ENCODE results near the gene CD247. TPM values are rescaled to one million over a fixed set of nuclear protein-coding genes. Genes with fewer than 3 reads are reported as not detected.

CD247 gene
- total RNA-seq, 3 donors from 2014 or later (not counting 1 experiment from before 2014, with no cell fraction given), result 1,027 to 1,374 (median 1,309) TPM

DNA sequence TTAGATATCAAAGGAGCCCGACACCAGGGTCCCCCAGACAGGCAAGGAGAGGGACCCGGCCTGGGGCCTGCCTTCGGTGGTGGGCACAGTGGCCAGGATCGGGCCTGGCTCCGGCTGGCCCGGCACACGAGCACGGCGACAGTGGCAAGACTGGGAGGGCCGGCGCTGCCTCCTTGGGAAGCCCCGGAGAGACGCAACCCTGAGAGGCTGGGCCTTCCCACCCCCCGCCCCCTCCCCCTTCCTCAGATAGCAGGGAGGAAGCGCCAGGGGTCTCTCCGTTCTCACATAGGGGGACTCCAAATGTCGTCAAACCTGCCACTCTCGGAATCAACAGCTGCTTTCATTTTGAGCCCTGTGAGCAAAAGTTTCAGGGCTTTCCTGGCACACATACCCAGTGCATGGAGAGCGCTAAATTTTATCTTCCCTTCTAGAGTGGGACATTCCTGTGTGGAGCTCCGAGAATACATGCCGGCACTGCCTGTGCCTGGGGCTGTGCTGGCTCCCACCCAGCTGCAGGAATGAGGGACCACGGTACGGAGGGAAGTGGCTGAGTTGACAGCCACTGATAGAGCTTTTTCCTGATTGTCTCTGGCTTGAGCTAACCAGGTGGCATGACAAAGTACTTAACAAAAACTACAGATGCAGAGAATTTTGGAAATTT lies 62.4 kb downstream of the CD247 start:
- Mint-ChIP-seq H3K27ac (peak overlapping the region; percentile 91 to 100), H3K36me3 (no peaks in the 10 kb centered on the region), H3K4me1 (peaks cover 66 to 70% of the 10 kb centered on the region in 2 donors), H3K9me3 (no peaks in the 10 kb centered on the region), H3K4me3 (peak overlapping the region; percentile 87), H3K27me3 (ENCODE audit: low read depth in 2 of 2) (no peaks in the 10 kb centered on the region)
- Histone ChIP-seq H3K27ac (ENCODE audit: low read length) (peak overlapping the region; percentile 98), H3K4me1 (ENCODE audit: control insufficient read depth, insufficient read depth, low read length) (peaks cover 77% of the 10 kb centered on the region), H3K4me3 (ENCODE audit: low read length) (peak overlapping the region; percentile 69), H3K36me3 (ENCODE audit: control insufficient read depth, insufficient read depth, low read length) (peaks cover 34% of the 10 kb centered on the region), H3K27me3 (ENCODE audit: control insufficient read depth, insufficient read depth, low read length) (no peaks in the 10 kb centered on the region), H3K9me3 (ENCODE audit: control insufficient read depth, insufficient read depth, low read length) (no peaks in the 10 kb centered on the region)
- ATAC-seq (peak; percentile 43 to 70 (median 67)), DNase-seq (peak in 1 of 2 donors; percentile 88)
- WGBS (ENCODE audit: insufficient coverage), result under 1% methylated on average over 22 of the region's 23 CpGs
- TF ChIP-seq, protein P1, sequence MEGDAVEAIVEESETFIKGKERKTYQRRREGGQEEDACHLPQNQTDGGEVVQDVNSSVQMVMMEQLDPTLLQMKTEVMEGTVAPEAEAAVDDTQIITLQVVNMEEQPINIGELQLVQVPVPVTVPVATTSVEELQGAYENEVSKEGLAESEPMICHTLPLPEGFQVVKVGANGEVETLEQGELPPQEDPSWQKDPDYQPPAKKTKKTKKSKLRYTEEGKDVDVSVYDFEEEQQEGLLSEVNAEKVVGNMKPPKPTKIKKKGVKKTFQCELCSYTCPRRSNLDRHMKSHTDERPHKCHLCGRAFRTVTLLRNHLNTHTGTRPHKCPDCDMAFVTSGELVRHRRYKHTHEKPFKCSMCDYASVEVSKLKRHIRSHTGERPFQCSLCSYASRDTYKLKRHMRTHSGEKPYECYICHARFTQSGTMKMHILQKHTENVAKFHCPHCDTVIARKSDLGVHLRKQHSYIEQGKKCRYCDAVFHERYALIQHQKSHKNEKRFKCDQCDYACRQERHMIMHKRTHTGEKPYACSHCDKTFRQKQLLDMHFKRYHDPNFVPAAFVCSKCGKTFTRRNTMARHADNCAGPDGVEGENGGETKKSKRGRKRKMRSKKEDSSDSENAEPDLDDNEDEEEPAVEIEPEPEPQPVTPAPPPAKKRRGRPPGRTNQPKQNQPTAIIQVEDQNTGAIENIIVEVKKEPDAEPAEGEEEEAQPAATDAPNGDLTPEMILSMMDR (IDR thresholded peaks at IDR 0.05), result no peak
- intact Hi-C loops (cut with micrococcal nuclease), result loop anchor here (1.0 to 2.0 kb wide), 4 partner anchors 9 to 33 kb away; no protein-coding TSS in a partner anchor

DNA sequence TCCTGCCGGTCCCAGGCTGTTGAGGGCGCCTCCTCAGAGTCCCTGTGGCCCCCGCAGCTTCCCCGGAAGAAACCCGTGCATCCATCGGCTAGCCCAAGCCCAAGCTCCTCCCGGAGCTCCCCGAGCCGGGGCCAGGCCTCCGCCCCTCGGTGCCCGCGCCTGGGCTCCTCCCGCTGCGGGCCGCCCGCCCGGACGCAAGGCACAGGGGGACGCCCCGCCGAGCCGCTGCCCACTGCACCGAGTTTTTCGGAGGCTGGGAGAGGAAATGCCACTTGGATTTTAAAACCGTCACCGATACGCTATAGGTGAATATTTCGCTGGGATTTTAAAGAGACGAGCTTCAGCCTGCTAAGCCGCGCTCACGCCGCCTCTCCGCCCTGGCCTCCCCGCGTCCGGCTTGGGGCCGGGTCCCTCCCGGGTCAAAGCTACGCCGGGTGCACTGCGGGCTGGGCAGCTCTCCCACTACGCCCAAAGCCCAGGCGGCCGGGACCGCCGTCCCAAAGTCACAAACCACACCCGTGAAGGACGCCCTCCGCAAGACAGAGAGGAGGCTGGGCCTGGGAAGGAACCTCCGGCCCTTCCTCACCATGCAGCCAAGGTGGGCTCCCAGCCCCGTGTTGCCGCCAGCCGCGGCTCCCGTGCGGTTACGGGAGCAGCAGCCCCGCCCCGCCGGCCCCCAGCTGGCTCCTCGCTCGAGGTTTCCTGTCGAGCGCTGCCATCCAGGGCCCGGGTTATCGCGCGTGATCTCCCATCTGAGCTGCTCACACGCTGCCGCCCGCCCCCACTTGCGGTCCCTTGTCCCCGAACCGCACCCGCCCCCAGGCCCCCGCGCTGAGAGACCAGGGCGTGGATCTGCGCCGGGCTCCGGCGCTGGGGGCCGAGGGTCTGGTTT lies 63.2 kb downstream of the CD247 start:
- TF ChIP-seq, protein P1 (IDR thresholded peaks at IDR 0.05), result no peak
- ATAC-seq (peak; percentile 30 to 69 (median 61)), DNase-seq (peak; percentile 75 to 92)
- Histone ChIP-seq H3K4me1 (ENCODE audit: control insufficient read depth, insufficient read depth, low read length) (peaks cover 77% of the 10 kb centered on the region), H3K9me3 (ENCODE audit: control insufficient read depth, insufficient read depth, low read length) (no peaks in the 10 kb centered on the region), H3K27me3 (ENCODE audit: control insufficient read depth, insufficient read depth, low read length) (no peaks in the 10 kb centered on the region), H3K27ac (ENCODE audit: low read length) (peak overlapping the region; percentile 98), H3K4me3 (ENCODE audit: low read length) (peak overlapping the region; percentile 69), H3K36me3 (ENCODE audit: control insufficient read depth, insufficient read depth, low read length) (peaks cover 30% of the 10 kb centered on the region)
- Mint-ChIP-seq H3K9me3 (no peaks in the 10 kb centered on the region), H3K27me3 (ENCODE audit: low read depth in 2 of 2) (no peaks in the 10 kb centered on the region), H3K4me1 (peaks cover 72 to 74% of the 10 kb centered on the region in 2 donors), H3K27ac (peak overlapping the region; percentile 91 to 100), H3K36me3 (no peaks in the 10 kb centered on the region), H3K4me3 (peak overlapping the region; percentile 91)
- intact Hi-C loops (cut with micrococcal nuclease), result loop anchor here (1.0 to 2.0 kb wide), 2 partner anchors 34 to 63 kb away; partner anchors contain the start of gene CD247
- WGBS (ENCODE audit: insufficient coverage), result under 1% methylated on average over 85 of the region's 85 CpGs

DNA sequence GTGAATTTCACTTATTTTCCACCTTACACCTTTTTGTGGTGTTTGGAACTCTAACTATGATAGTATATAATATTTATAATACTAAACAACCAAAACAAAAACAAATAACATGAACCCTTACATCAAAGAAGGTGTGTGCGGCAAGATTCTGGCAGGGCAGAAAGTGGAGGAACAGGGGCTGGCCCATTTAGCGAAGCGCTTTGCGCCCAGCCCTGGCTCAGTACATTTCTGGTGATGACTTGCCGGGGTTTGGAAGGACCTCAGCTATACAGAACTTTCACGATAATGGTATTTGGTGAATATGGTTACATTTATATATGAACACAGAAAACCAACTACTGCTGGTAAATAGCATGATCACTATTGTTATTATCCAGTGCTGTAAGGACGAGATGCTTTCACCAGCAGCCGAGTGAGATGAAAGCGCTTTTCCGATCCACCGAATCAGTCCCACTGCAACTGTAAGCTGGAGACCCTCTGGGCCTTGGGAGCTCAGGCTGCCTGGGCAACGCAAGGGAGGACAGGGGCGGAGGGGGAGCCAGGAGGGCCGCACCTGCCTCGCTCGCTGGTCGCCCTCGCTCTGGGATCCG lies 63.9 kb downstream of the CD247 start:
- H3K4me3 ChIP-seq (ENCODE audit: low read length), result peak overlapping the region; percentile 69
- H3K36me3 ChIP-seq (ENCODE audit: control insufficient read depth, insufficient read depth, low read length), result peaks cover 27% of the 10 kb centered on the region
- Mint-ChIP-seq H3K36me3 (no peaks in the 10 kb centered on the region), H3K4me3 (peak overlapping the region; percentile 91), H3K27ac (peak overlapping the region; percentile 91 to 100), H3K27me3 (ENCODE audit: low read depth in 2 of 2) (no peaks in the 10 kb centered on the region), H3K9me3 (no peaks in the 10 kb centered on the region), H3K4me1 (peaks cover 69 to 74% of the 10 kb centered on the region in 2 donors)
- DNase-seq (peak; percentile 59 to 66), ATAC-seq (peak in 2 of 3 donors; percentile 10 to 11)
- 16% methylated on average over 17 of the region's 19 CpGs for WGBS (ENCODE audit: insufficient coverage)
- intact Hi-C loops (cut with micrococcal nuclease), result loop anchor here (1.0 to 2.0 kb wide), 2 partner anchors 34 to 64 kb away; partner anchors contain the start of gene CD247
- peaks cover 82% of the 10 kb centered on the region for H3K4me1 ChIP-seq (ENCODE audit: control insufficient read depth, insufficient read depth, low read length)
- no peaks in the 10 kb centered on the region for H3K27me3 ChIP-seq (ENCODE audit: control insufficient read depth, insufficient read depth, low read length)
- H3K9me3 ChIP-seq (ENCODE audit: control insufficient read depth, insufficient read depth, low read length), result no peaks in the 10 kb centered on the region
- peak overlapping the region; percentile 98 for H3K27ac ChIP-seq (ENCODE audit: low read length)
- TF ChIP-seq, protein P1 (IDR thresholded peaks at IDR 0.05), result no peak
